ENCODE data around the gene AFM. TPM values are rescaled to one million over a fixed set of nuclear protein-coding genes. Genes with fewer than 3 reads are reported as not detected.

AFM gene
- total and polyA plus RNA-seq, 2 of the 13 experiments (the other 11 are each of a cell fraction or from before 2014, with no cell fraction given) = 0.13 to 1.8 TPM

DNA sequence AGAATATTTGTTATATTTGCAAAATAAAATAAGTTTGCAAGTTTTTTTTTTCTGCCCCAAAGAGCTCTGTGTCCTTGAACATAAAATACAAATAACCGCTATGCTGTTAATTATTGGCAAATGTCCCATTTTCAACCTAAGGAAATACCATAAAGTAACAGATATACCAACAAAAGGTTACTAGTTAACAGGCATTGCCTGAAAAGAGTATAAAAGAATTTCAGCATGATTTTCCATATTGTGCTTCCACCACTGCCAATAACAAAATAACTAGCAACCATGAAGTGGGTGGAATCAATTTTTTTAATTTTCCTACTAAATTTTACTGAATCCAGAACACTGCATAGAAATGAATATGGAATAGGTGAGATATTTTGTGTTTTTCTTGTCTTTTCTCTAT is 45.6 kb upstream of the AFM start, which contains the start of gene AFP (continued):
- TF ChIP-seq EP300 (IDR thresholded peaks at IDR 0.05; ENCODE audit: low read depth in 2 of 2, low read length in 2 of 2) (peak in 1 of 2 experiments; percentile 73; a peak in 2 of 4 replicates), EP300 (CRISPR knock-in tag; IDR thresholded peaks at IDR 0.05; ENCODE audit: borderline replicate concordance) (no peak), SSRP1 (CRISPR knock-in tag; IDR thresholded peaks at IDR 0.05) (no peak), MTA1 (CRISPR knock-in tag; IDR thresholded peaks at IDR 0.05; ENCODE audit: borderline replicate concordance) (no peak), ZNF180 (CRISPR knock-in tag; IDR thresholded peaks at IDR 0.05; ENCODE audit: borderline replicate concordance, low read depth) (no peak), ZBTB8A (CRISPR knock-in tag; IDR thresholded peaks at IDR 0.05; ENCODE audit: borderline replicate concordance, low read depth) (no peak), ARID5B (CRISPR knock-in tag; IDR thresholded peaks at IDR 0.05) (peak; percentile 52), ZNF766 (CRISPR knock-in tag; IDR thresholded peaks at IDR 0.05; ENCODE audit: borderline replicate concordance) (no peak), RXRB (CRISPR knock-in tag; IDR thresholded peaks at IDR 0.05; ENCODE audit: borderline replicate concordance) (peak; percentile 32; the same call in 1 of the 2 replicates), SATB2 (CRISPR knock-in tag; IDR thresholded peaks at IDR 0.05) (peak; percentile 77; the same call in 1 of the 2 replicates), ZNF780A (CRISPR knock-in tag; IDR thresholded peaks at IDR 0.05) (no peak), HNF1B (CRISPR knock-in tag; IDR thresholded peaks at IDR 0.05) (no peak), ZNF546 (CRISPR knock-in tag; conservative IDR thresholded peaks at IDR 0.05) (no peak), CEBPG (CRISPR knock-in tag; IDR thresholded peaks at IDR 0.05) (peak; percentile 53; the same call in 1 of the 2 replicates), SMAD1 (CRISPR knock-in tag; IDR thresholded peaks at IDR 0.05; ENCODE audit: borderline replicate concordance, low read depth) (no peak), ZMAT3 (CRISPR knock-in tag; conservative IDR thresholded peaks at IDR 0.05) (no peak), ZNF549 (CRISPR knock-in tag; IDR thresholded peaks at IDR 0.05) (no peak), SP1 (IDR thresholded peaks at IDR 0.05) (no peak), SP1 (CRISPR knock-in tag; IDR thresholded peaks at IDR 0.05) (no peak), ZNF841 (CRISPR knock-in tag; IDR thresholded peaks at IDR 0.05; ENCODE audit: borderline replicate concordance) (no peak)
- TF ChIP-seq, protein P1, sequence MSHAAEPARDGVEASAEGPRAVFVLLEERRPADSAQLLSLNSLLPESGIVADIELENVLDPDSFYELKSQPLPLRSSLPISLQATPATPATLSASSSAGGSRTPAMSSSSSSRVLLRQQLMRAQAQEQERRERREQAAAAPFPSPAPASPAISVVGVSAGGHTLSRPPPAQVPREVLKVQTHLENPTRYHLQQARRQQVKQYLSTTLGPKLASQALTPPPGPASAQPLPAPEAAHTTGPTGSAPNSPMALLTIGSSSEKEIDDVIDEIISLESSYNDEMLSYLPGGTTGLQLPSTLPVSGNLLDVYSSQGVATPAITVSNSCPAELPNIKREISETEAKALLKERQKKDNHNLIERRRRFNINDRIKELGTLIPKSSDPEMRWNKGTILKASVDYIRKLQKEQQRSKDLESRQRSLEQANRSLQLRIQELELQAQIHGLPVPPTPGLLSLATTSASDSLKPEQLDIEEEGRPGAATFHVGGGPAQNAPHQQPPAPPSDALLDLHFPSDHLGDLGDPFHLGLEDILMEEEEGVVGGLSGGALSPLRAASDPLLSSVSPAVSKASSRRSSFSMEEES (CRISPR knock-in tag; IDR thresholded peaks at IDR 0.05) = no peak
- TF ChIP-seq, protein P2, sequence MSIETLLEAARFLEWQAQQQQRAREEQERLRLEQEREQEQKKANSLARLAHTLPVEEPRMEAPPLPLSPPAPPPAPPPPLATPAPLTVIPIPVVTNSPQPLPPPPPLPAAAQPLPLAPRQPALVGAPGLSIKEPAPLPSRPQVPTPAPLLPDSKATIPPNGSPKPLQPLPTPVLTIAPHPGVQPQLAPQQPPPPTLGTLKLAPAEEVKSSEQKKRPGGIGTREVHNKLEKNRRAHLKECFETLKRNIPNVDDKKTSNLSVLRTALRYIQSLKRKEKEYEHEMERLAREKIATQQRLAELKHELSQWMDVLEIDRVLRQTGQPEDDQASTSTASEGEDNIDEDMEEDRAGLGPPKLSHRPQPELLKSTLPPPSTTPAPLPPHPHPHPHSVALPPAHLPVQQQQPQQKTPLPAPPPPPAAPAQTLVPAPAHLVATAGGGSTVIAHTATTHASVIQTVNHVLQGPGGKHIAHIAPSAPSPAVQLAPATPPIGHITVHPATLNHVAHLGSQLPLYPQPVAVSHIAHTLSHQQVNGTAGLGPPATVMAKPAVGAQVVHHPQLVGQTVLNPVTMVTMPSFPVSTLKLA (IDR thresholded peaks at IDR 0.05) = no peak
